A673 (cell line): ENCODE measurements around the gene NTN1.

Experiments
- CTCF ChIP-seq: fragments of 300-800, 200-600 bp; sonication (generic); conservative IDR thresholded peaks from 2 replicates; pipeline ENCODE4 v1.5.1; 2017; ENCODE audit warnings: low read depth, mild to moderate bottlenecking, antibody characterized with exemption, low read length, moderate library complexity, mixed read lengths
- EZH2 ChIP-seq: fragments of 200-600 bp; sonication (generic); IDR thresholded peaks from 2 replicates; pipeline ENCODE4 v1.6.1; 2017; ENCODE audit warnings: borderline replicate concordance, low read depth, mild to moderate bottlenecking, mixed read lengths, antibody characterized with exemption, low read length; ENCODE audit not compliant: poor library complexity, severe bottlenecking

- TF ChIP-seq CTCF = no peak
- no peak for TF ChIP-seq EZH2
Measured at GRCh38 chr17:9127340-9127739, 106.0 kb downstream of the NTN1 start.
